Hepatocyte (in vitro differentiated cells): ENCODE results near the gene LYPLA2.

Source experiments
- EZH2 ChIP-seq: fragments of 200-600 bp; sonication (generic); IDR thresholded peaks from 2 replicates; pipeline ENCODE4 v1.6.1; 2016; ENCODE audit warnings: antibody characterized with exemption, mild to moderate bottlenecking, borderline replicate concordance
- EZH2phosphoT487 ChIP-seq: fragments of 200-600 bp; sonication (generic); IDR thresholded peaks from one replicate; pipeline ENCODE4 v1.6.1; 2018; ENCODE audit warnings: antibody characterized with exemption, mild to moderate bottlenecking, low read depth, moderate library complexity; ENCODE audit not compliant: unreplicated experiment, severe bottlenecking
- TF ChIP-seq, protein P1 (sequence below): fragments of 200-600 bp; sonication (generic); IDR thresholded peaks from 2 replicates; pipeline ENCODE4 v1.5.1; 2016; ENCODE audit warnings: antibody characterized with exemption, mild to moderate bottlenecking; ENCODE audit not compliant: poor library complexity

GRCh38 chr1:23751815-23752200, 39.1 kb upstream of the LYPLA2 start:
- TF ChIP-seq, protein P1, sequence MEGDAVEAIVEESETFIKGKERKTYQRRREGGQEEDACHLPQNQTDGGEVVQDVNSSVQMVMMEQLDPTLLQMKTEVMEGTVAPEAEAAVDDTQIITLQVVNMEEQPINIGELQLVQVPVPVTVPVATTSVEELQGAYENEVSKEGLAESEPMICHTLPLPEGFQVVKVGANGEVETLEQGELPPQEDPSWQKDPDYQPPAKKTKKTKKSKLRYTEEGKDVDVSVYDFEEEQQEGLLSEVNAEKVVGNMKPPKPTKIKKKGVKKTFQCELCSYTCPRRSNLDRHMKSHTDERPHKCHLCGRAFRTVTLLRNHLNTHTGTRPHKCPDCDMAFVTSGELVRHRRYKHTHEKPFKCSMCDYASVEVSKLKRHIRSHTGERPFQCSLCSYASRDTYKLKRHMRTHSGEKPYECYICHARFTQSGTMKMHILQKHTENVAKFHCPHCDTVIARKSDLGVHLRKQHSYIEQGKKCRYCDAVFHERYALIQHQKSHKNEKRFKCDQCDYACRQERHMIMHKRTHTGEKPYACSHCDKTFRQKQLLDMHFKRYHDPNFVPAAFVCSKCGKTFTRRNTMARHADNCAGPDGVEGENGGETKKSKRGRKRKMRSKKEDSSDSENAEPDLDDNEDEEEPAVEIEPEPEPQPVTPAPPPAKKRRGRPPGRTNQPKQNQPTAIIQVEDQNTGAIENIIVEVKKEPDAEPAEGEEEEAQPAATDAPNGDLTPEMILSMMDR = no peak
- TF ChIP-seq EZH2phosphoT487 (no peak), EZH2 (no peak)
